Esophagus muscularis mucosa (tissue), 3 donors: ENCODE measurements around the gene ZBTB32.

Experiments
- POLR2A ChIP-seq: fragments of 450-650 bp; IDR thresholded peaks from one replicate; pipeline ENCODE4 v1.6.1; 2017; ENCODE audit warnings: antibody characterized with exemption, moderate library complexity, mild to moderate bottlenecking, low read depth
- TF ChIP-seq, protein P1 (sequence below), 3 experiments: fragments of 200-600 bp in 2 of 3; fragments of 450-650 bp in 1 of 3; sonication (generic) in 2 of 3; IDR thresholded peaks; one replicate each; pipeline ENCODE4 v1.5.1; 2017 to 2019; ENCODE audit warnings: antibody characterized with exemption in 3 of 3, mild to moderate bottlenecking in 2 of 3, moderate library complexity in 1 of 3

DNA sequence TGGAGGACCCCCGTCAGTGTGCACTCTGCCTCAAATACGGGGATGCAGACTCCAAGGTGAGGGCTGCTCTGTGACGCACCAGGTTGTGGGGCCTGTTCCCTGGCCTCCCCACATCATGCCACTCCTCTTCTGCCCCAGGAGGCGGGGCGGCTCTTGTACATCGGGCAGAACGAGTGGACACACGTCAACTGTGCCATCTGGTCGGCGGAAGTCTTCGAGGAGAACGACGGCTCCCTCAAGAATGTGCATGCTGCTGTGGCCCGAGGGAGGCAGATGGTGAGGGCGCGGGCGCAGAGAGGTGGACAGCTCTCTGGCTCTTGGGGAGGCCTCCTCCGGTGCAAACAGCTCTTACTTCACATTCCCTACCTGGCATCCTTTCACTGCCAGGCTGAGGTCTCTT, 24.7 kb downstream of the ZBTB32 start:
- TF ChIP-seq, protein P1, sequence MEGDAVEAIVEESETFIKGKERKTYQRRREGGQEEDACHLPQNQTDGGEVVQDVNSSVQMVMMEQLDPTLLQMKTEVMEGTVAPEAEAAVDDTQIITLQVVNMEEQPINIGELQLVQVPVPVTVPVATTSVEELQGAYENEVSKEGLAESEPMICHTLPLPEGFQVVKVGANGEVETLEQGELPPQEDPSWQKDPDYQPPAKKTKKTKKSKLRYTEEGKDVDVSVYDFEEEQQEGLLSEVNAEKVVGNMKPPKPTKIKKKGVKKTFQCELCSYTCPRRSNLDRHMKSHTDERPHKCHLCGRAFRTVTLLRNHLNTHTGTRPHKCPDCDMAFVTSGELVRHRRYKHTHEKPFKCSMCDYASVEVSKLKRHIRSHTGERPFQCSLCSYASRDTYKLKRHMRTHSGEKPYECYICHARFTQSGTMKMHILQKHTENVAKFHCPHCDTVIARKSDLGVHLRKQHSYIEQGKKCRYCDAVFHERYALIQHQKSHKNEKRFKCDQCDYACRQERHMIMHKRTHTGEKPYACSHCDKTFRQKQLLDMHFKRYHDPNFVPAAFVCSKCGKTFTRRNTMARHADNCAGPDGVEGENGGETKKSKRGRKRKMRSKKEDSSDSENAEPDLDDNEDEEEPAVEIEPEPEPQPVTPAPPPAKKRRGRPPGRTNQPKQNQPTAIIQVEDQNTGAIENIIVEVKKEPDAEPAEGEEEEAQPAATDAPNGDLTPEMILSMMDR (IDR thresholded peaks at IDR 0.05): no peak
- TF ChIP-seq POLR2A: no peak
